MM.1S (cell line): ENCODE results near the gene SEPTIN8.

Source experiments
- CTCF ChIP-seq: fragments of 300-600 bp; sonication (generic); IDR thresholded peaks from 2 replicates; pipeline ENCODE4 v1.5.1; 2016; ENCODE audit warnings: antibody characterized with exemption, low read length, mixed read lengths
- EZH2 ChIP-seq: fragments of 300-600 bp; sonication (generic); optimal IDR thresholded peaks from 2 replicates; pipeline ENCODE3; 2017; ENCODE audit warnings: low read depth, mild to moderate bottlenecking, antibody characterized with exemption, low read length, mixed read lengths
- EZH2phosphoT487 ChIP-seq: fragments of 300-600 bp; sonication (generic); IDR thresholded peaks from 2 replicates; pipeline ENCODE4 v1.6.1; 2018; ENCODE audit warnings: antibody characterized with exemption, low read length

- TF ChIP-seq CTCF, result no peak
- TF ChIP-seq EZH2phosphoT487, result no peak
- TF ChIP-seq EZH2, result no peak
Observed at GRCh38 chr5:132816554-132816953, 39.5 kb upstream of the SEPTIN8 start.
